Right cardiac atrium (tissue), 5 donors: ENCODE results near the gene GPR39. TPM values are rescaled to one million over a fixed set of nuclear protein-coding genes. Genes with fewer than 3 reads are reported as not detected.

Experiments used
- ATAC-seq, 2 donors: fragments of 200-7000 bp; cut with Tn5 transposase; one replicate each; pipeline versions ENCODE4 v1.8.0 to v1.9.1; 2020; ENCODE audit warnings: moderate library complexity in 2 of 2, mild to moderate bottlenecking in 1 of 2
- DNase-seq, 3 donors: peaks; one replicate each; pipeline ENCODE4 v3.0.0-alpha.2; 2020
- H3K27ac ChIP-seq: one replicate; pipeline ENCODE4 v1.5.1; 2013; ENCODE audit warnings: mild to moderate bottlenecking, low read length, control low read depth, moderate library complexity
- H3K27me3 ChIP-seq: one replicate; pipeline ENCODE4 v1.6.1; 2013; ENCODE audit not compliant: control insufficient read depth, insufficient read depth
- H3K4me1 ChIP-seq: one replicate; pipeline ENCODE4 v1.6.1; 2013; ENCODE audit warnings: low read length; ENCODE audit not compliant: control insufficient read depth, insufficient read depth
- H3K4me3 ChIP-seq: one replicate; pipeline ENCODE4 v1.5.1; 2013; ENCODE audit warnings: low read length, control low read depth
- H3K9me3 ChIP-seq: one replicate; pipeline ENCODE4 v1.6.1; 2013; ENCODE audit warnings: low read length; ENCODE audit not compliant: control insufficient read depth
- WGBS: extraction: QIAGEN DNeasy Blood & Tissue Kit; methylation state at CpG from one replicate; pipeline ENCODE4 v1.1.7; 2013; 5-methylcytosine and 5-hydroxymethylcytosine counted together
- intact Hi-C, 4 donors: fragments of 100-400 bp; cut with DNase I; formaldehyde crosslinking; loops; one replicate each; pipeline versions ENCODE4 v1.11.0 to v1.14.0; 2022 to 2023
- polyA plus RNA-seq: library from polyadenylated mRNA; stranded (reverse); fragments of 200-250 nt; gene quantifications from one replicate; pipeline ENCODE4 v1.2.3, GENCODE V29; 2013
- total RNA-seq, 4 donors: library from RNA; stranded (reverse); fragmentation: NEBNext Ultra II Directional; extraction: Animal tissue kit (Norgen Biotek cat#: 25700); gene quantifications; one replicate each; pipeline ENCODE4 v1.2.1, GENCODE V29; 2021
- donor health status: healthy with polysubstance abuse.
- donor health status: DM: no; HTN: yes; CAD: no.
- donor health status: DM: no; HTN: no; CAD: no.
- donor health status: DM: no; HTN: yes; CAD: no; lungs with severe emphysema.
- donor health status: DM: yes; HTN: yes; CAD: no.

Gene GPR39
- total and polyA plus RNA-seq, 5 donors: not detected

DNA sequence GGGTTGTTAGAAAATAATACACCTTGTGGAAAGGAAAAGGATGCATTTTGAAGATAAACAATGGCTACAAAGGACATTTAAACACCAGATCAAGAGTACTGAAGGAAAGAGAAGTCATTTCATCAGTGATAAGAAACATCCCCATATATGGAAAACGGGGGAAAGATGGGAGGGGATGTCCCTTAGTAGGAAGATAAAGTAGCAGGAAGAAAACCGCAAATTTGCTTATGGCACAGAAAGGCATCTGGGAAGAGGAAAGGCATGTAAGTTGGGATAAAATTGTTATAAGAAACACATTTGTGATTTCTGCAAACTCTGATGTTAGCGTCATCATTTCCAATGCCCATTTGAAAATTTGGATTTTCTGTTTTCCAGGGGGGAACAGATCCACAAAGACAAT is 263.9 kb downstream of the GPR39 start:
- no peaks in the 10 kb centered on the region for H3K9me3 ChIP-seq
- no peak for DNase-seq
- H3K4me3 ChIP-seq: no peak overlapping the region

DNA sequence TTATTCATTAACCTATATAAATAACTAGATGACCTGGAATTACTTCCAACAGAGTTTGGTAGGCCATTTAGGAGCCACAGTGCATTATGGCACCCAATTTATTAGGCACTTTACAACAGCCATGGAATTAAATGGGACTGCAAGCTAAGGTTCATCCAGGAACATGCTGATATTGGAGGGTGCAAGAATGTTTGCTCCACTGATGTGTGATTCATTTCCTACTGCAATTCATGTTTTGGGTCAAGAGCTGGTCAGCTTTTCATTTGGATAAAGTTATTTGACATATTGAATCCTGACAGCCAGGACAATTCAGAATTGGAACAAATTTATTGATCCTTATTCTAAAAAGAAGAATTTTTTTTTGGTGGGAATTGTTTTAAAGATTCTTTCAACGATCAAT is 265.2 kb downstream of the GPR39 start:
- Histone ChIP-seq H3K4me1 (no peaks in the 10 kb centered on the region), H3K27me3 (no peaks in the 10 kb centered on the region), H3K9me3 (no peaks in the 10 kb centered on the region), H3K4me3 (no peak overlapping the region), H3K27ac (no peak overlapping the region)
- ATAC-seq: no peak
- WGBS: 93% methylated on average over 1 of the region's 1 CpG
- no peak for DNase-seq
- intact Hi-C loops: no loop called here

More for the DNA sequence above, 263.9 kb downstream of the GPR39 start:
- H3K4me1 ChIP-seq: no peaks in the 10 kb centered on the region
- intact Hi-C loops: no loop called here
- WGBS: 65% methylated on average over 3 of the region's 3 CpGs
- H3K27me3 ChIP-seq: no peaks in the 10 kb centered on the region
- H3K27ac ChIP-seq: no peak overlapping the region
- no peak for ATAC-seq

DNA sequence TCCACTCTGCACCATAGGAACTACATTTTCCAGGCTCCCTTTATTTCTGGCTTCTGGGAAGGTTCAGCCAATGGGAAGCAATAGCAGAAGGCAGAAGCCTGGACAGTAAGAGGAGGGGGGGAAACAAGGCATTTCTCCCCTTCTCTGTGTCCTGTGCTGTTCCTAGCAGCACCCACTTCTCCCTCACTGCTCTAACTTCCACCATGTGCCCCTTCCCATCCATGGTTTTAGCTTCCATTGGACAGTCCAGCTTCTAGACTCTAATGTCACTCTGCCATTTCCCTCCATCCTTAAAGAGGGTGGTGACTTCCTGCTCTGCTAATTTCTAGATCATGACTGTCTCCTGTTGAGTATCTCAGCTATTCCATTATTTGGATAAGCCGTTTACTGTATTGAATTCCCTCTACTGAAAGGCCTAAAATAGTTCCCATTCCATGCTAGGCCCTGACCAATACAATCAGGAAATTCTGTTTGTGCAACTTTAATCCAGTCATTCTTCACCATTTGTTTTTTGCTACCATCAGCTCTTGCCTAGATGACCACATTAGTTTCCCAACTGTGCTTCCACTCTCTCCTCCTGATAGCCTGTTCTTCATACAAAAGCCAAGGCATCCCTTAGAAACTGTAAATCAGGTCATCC is 274.2 kb downstream of the GPR39 start:
- ATAC-seq (no peak), DNase-seq (no peak)
- Histone ChIP-seq H3K27ac (no peak overlapping the region), H3K4me1 (no peaks in the 10 kb centered on the region), H3K4me3 (no peak overlapping the region), H3K27me3 (no peaks in the 10 kb centered on the region), H3K9me3 (no peaks in the 10 kb centered on the region)
- intact Hi-C loops: no loop called here
- WGBS: 69% methylated on average over 1 of the region's 1 CpG

DNA sequence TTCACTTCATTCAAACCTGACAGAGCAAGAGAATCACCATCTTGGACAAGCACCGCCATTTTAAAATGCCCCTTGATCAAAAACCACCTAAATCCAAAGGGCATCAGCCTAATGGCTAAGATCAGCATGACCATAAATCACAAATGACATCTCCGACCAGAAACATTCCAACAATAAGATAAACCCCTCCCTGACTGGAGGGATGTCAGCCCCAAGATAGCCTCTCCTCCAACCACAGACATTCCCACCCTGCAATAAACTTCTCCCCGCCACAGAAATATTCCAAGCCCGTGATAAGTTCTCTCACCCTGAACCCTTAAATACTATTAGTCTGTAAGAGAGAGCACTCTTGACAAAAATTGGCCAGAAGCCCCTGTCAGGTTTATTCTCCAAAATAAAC is 275.0 kb downstream of the GPR39 start:
- no peak for ATAC-seq

DNA sequence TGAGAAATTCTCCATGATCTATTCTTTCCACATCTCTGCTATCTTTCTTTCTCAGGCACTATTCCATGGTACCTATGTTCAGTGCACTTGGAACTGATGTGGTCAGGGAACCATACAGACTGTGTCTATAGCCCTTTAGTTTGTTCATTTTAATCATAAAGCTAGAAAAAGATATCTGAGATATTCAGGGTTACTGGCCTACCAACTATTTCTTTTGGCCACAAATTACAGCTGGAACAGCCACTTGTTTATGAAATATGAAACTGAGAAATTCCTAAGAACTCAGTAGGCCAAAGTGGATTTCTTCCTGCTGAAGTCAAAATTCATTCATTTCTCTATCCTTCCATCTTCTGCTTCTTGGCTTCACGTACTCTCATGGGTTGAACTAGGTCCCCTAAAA is 276.2 kb downstream of the GPR39 start:
- DNase-seq: no peak
- Histone ChIP-seq H3K27ac (no peak overlapping the region), H3K4me1 (no peaks in the 10 kb centered on the region), H3K4me3 (no peak overlapping the region), H3K9me3 (no peaks in the 10 kb centered on the region), H3K27me3 (no peaks in the 10 kb centered on the region)
- intact Hi-C loops: no loop called here
- ATAC-seq: no peak
- WGBS: 72% methylated on average over 1 of the region's 1 CpG

More for the DNA sequence above, 275.0 kb downstream of the GPR39 start:
- DNase-seq: no peak
- intact Hi-C loops: no loop called here
- no peaks in the 10 kb centered on the region for H3K9me3 ChIP-seq
- H3K4me1 ChIP-seq: no peaks in the 10 kb centered on the region
- H3K4me3 ChIP-seq: no peak overlapping the region
- 90% methylated on average over 4 of the region's 4 CpGs for WGBS
- H3K27me3 ChIP-seq: no peaks in the 10 kb centered on the region
- H3K27ac ChIP-seq: no peak overlapping the region
